NCI-H1105 treated with DMSO at 0.1 percent for 48 hours (cell line): ENCODE data around the gene STAT4.

ENCODE experiments used
- DNase-seq: peaks from one replicate; lab custom pipeline; 2025; lab: John Stamatoyannopoulos, UW

The STAT4 gene

DNA sequence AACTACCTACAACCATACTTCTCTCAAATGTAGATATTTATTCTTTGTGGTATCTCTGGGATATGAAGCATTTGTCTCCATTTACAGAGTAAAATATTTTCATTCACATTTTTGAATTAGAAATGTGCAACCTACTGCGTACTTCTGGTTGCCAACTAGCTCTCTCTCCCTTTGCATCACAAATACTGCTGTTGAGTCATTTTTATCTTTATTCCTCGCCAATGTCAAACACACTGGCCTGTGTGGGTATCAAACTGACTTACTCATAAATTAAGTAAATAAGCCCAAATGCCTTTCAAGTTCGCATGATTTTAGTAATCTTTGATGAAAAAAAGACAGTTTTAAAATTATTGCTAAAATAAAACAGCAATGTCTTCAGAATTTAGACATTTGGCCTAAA, 67.3 kb downstream of the STAT4 start:
- no peak for DNase-seq

DNA sequence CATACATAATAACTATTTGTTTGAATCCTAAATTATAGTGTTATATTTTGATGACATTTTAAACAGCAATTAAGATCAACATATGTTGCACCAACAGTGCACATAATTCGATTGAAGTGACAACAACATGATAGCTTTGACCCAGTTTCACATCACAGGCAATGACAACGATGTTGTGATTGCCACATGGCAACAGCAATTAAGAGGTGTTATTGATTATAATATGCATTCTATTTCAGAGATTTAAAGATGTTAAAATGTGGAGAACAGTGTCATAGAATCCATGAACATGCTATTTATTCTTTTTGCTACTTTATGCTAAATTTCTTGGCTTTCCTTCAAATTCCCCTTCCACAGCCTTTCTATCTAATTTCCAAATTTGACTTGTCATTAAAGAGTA, 68.5 kb downstream of the STAT4 start:
- no peak for DNase-seq

DNA sequence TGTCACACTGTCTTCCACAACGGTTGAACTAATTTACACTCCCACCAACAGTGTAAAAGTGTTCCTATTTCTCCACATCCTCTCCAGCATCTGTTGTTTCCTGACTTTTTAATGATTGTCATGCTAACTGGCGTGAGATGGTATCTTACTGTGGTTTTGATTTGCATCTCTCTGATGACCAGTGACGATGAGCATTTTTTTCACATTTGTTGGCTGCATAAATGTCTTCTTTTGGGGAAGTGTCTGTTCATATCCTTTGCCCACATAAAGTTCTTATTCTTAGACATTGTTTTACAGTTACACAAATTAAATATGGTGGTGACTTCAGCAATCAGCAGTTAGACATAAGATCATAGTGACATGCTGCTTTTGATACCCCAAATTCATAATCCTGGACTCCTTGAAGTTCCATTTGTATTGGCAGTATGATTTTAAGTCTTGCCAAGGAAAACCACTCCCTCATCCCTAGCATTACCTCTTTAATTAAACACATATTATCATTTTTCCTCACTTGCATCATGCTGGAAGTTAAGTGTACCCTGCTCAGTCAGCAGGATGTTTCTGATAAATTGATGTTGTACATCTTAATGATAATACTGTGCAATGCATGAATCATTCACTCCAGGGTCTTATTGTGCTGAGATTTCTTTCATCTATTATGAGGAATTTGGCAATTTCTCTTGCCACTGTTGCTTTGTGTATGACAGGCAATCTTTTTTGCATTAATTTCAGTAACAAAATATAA, 69.2 kb downstream of the STAT4 start:
- DNase-seq, result no peak

DNA sequence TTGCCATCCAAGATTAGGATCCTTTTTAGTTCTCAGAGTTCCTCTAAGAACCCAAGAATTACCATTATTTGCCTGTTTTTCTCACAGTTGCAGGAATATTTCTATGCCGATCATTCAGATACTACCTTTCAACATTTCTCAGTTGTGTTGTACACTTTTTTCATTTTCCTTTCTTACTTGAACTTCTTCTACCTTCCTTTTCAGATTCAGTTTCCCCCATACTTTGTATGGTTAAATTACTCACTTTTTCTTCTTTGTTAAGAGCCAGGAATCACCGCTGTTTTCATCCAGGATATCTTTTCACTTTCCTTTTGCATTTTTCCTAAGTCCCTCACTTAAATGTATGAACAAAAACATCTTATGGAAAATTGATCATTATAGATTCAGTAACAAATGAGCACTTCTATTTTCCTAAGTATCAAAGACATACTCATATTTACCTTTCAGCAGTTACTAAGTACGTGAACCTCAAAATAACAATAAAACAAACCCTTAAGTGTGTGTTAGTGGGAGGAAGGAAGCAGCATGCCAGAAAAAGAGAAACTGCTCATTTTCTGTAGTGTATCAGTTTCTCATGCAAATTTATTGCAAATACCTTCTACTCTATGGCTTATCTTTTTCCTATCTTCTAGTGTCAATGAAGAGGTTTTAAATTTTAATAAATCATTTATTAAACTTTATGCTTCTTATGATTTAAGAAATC, 72.5 kb downstream of the STAT4 start:
- DNase-seq, result no peak

DNA sequence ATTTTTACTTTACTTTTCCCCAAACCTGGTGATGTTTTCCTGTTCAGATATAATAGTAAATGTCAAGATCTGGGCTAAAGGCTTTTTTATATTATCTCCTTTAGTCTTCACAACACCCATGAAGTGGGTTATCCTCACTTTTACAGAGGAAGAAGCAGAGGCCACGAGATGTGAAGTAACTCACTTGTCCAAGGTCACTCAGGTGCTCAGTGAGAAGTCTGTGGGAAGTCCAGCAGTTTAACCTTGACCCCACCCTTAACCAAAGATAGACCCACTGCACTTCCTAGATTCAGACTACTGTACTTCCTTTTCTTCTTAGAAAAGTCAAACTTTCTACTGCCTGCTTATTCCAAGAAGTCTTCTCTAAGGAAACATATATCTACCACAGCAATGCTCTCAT, 80.5 kb downstream of the STAT4 start:
- DNase-seq, result no peak

GRCh38 chr2:191069606-191070005, 81.2 kb downstream of the STAT4 start:
- no peak for DNase-seq

- DNase-seq, result no peak
Measured at GRCh38 chr2:191066919-191067233, 83.9 kb downstream of the STAT4 start.

DNA sequence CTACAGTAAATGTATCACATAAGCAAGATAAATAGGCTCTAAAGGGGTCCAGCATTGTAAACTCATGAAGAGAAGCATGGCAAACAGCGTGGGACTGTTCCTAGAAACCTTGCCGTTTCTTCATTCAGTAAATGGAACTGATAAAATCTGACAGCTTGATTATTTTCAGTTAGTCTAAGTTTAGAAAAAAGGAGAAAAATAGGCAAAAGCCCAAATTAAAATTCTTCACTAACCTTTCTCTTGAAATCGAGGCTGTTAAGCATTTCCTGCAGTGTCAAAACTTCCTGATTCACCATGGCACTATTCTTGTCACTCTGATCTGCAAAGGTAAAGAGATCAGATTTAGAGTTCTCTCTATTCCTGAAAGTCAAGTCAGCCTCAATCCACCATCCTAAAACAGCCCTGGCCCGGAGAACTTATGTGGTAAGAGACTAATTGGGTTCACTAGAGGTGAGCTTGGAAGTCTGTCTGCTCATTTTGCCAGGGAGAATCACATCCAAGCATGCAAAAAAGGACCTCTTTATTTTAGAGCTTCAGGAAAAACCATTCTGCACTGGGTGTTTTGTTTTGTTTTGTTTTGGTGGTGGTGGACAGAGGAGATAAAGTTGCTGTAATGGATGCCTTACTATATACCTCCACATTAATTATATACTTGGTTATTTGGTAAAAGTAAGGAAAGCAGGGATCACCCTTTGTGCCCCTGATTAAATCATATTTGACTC, 84.4 kb downstream of the STAT4 start:
- no peak for DNase-seq

GRCh38 chr2:191065785-191066184, 85.0 kb downstream of the STAT4 start:
- DNase-seq, result no peak

GRCh38 chr2:191064590-191064989, 86.2 kb downstream of the STAT4 start:
- no peak for DNase-seq

- no peak for DNase-seq
Measured at GRCh38 chr2:191063584-191063983, 87.2 kb downstream of the STAT4 start.

- DNase-seq, result no peak
Measured at GRCh38 chr2:191061381-191061980, 89.3 kb downstream of the STAT4 start.

- DNase-seq, result no peak
Measured at GRCh38 chr2:191059308-191059707, 91.5 kb downstream of the STAT4 start.

DNA sequence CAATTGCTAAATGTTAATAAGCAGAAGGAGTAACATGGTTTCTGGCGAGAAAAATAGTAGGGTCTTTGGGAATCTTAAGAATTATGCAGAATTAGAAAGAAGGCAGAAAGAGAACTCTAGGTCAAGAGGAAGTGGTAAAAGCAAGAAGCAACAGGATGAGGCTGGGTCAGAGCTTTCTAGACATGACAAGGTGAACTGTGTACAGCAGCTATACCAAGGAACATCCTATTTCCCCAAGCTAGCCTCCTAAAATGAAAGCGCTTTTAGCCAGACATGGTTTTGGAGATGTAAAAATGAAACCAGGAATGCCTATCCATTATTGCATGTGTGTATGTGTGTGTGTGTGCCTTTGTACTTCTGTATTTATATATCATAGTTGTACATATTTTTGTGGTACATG, 94.6 kb downstream of the STAT4 start:
- no peak for DNase-seq

DNA sequence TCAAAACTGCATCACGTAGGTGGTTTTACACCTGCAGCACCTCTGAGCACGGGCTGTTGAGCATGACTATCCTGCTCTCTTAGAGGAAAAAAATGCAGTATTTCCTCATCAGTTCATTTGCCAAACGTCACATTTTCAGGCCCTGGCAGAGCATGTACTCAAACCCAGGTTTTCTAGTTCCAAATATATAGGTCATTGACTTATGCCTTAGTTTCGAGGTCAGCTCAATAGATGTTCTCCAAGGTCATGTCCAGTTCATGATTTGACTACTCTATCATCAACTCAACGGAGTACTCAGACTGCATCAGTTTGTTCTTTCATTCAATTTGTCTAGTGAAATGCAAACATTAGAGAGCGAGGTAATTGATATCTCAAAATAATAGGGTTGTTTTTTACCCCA, 97.5 kb downstream of the STAT4 start:
- DNase-seq, result no peak

- peak; percentile 47 for DNase-seq
Measured at GRCh38 chr2:191051825-191052778, 98.7 kb downstream of the STAT4 start.

- DNase-seq, result no peak
Measured at GRCh38 chr2:191051177-191051576, 99.6 kb downstream of the STAT4 start.

DNA sequence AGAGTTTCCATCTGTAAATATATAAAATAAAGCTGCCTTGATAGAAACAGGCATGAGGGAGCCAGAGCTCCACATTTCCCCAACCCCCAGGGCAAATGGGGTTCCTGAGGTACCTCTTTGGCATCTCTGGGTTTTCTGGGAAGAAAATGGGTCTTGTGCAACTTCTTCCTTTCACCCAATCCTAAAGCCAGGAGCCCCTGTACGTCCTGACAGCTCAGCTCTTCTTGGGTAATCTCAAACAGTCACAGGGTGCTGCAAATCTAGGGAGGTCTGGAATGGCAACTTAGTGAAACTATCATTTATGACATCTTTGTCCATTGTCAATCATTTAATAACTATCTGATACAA, 100.2 kb downstream of the STAT4 start:
- no peak for DNase-seq

DNA sequence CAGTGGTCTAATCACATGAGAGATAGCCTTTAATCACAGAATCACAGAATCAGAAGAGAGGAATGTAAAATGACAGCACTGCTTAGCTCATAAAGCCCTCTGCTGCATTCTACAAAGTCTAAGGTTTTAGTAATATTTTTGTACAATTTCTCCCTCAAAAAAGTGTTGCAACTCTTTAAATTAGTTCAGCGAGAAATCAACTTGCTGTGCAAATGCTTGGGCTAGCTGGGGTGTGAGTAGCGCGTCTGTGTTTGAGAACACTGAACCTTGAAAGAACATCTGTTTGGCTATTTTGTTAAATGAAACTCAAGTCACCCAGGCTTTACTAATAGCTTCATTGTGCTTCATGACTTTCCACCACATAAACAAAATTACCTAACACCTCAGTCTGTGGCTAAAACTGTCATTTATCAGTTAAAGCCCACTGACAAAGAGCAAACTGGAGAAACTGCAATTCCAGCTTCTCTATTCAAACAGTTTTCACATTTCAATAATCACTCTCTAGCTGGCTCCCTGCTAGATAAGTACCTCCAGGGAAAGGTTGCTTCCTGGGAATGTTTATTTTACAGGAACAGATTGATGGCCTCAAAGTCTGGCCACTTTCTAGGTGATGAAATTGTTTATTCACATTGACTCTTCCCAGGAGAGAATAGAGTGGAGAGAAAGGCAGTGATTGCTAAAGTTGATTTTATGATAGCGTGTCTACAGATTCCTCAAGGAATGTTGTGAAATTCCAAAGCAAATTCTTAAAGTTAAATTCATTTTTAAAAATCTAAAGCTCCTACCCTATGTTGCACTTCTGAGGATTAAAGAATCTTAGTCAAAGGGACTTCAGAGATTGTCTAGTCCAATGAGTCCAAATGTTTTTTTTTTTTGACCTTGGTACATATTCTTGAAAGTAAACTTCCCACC, 100.8 kb downstream of the STAT4 start:
- DNase-seq, result no peak

GRCh38 chr2:191048073-191048472, 102.7 kb downstream of the STAT4 start:
- DNase-seq, result no peak

DNA sequence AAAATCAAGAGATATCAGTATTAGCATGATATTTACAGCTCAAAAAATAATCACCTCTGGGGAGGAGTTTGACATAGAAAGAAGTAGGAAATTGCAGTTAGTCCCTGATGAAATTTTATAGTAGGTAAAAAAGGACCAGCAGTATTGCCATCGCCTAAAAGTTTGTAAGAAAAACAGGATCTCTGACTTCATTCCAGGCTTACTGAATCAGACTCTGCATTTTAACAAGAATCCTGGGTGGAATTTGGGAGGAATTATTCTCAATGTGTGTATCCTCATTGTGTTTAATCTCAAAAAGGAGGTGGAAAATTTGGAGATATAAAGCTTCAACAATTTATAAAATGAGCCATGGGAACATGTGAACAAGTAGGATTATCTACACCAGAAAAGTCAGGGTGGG, 105.7 kb downstream of the STAT4 start:
- no peak for DNase-seq
